Measurements from ENCODE around the gene TFAP2E. TPM values are rescaled to one million over a fixed set of nuclear protein-coding genes. Genes with fewer than 3 reads are reported as not detected.

The TFAP2E gene
- total RNA-seq, 1 experiment from 2014 or later = 10.9 TPM

DNA sequence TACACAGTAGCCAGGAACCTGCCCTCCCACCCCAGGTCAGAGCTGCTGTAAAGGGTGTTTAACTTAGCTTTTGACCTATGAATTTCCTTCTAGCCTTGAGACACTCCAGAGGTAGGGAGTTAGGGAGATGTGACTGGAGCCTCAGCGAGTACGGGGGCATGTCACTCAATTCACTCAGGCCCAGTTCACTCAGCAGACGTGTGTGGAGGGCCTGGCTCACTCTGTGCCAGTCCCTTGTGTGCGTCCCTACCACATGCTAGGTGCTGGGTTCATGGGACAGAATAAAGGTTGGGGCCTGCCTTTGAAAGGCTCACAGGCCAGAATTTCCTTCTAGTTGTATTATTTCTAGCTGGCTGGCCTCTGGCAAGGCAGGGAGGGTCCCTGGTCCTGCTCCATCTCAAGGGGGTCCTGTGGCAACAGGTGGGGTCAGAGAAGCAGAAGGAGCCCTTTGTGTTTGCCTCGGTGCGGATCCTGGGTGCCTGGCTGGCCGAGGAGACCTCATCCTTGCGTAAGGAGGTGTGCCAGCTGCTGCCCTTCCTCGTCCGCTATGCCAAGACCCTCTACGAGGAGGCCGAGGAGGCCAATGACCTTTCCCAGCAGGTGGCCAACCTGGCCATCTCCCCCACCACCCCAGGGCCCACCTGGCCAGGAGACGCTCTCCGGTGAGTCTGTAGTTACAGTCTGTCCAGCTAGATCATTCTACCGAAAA, 11.0 kb upstream of the TFAP2E start:
- Histone ChIP-seq H3K4me3 (no peak overlapping the region), H3K27ac (no peak overlapping the region), H3K36me3 (peaks cover 14% of the 10 kb centered on the region), H3K27me3 (no peaks in the 10 kb centered on the region), H3K4me1 (no peaks in the 10 kb centered on the region), H3K9me3 (replicated peaks) (no peaks in the 10 kb centered on the region)
- no peak for DNase-seq

DNA sequence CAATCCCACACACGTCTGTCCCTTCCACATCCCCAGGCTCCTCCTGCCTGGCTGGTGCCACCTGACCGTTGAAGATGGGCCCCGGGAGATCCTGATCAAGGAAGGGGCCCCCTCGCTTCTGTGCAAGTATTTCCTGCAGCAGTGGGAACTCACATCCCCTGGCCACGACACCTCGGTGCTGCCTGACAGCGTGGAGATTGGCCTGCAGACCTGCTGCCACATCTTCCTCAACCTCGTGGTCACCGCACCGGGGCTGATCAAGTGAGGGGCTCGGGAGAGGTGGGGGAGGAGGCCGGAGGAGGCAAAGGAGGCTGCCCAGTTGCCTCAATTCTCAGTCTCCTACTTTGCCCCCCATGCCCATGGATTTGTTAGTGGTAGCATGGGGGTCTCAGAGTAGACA, 9.9 kb upstream of the TFAP2E start:
- Histone ChIP-seq H3K36me3 (peaks cover 14% of the 10 kb centered on the region), H3K27ac (no peak overlapping the region), H3K4me1 (no peaks in the 10 kb centered on the region), H3K4me3 (no peak overlapping the region), H3K9me3 (replicated peaks) (no peaks in the 10 kb centered on the region), H3K27me3 (no peaks in the 10 kb centered on the region)
- DNase-seq = no peak

DNA sequence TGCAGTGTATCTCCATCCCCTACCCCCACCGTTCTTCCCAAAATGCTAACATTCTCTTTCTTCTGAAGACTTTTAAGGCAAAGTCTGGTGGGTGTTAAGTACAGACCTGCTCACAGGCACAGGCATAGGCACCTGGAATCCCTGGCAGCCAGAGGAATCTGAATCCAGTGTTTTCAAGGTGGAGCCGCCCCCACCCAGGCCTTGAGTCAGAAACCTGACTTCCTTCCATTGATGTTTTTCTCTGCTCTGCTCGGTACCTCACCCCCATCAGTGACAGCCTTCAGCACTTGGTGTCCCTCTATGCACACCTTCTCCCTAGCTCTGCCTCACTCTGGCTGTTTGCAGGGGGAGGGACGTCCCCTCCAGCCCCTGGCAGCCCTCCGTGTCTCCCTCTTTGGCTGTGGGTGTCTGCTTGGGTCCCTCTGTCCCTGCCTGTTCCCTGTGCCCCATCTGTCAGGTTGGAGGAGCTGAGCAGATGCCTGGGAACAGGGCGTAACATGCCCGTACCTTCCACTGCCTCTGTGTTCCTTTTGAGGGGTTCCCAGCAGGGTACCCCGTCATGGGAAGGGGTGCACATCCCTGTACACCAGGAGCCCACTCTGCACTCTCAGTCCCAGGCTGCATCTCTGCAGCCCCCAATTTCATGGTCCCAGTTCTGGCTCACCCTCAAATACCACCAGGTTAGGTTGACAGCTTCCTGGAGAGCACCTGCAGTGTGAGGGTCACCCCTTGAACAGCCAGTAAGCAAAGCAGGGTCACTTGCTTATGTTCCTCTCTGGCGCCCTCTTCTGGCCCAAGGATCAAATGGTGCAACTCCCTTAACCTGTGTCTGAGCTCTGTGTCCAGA, 8.9 kb upstream of the TFAP2E start:
- no peak overlapping the region for H3K4me3 ChIP-seq
- no peaks in the 10 kb centered on the region for H3K27me3 ChIP-seq
- H3K36me3 ChIP-seq = peaks cover 14% of the 10 kb centered on the region
- H3K9me3 ChIP-seq (replicated peaks) = no peaks in the 10 kb centered on the region
- H3K27ac ChIP-seq = no peak overlapping the region
- no peaks in the 10 kb centered on the region; the same call in 1 of the 2 replicates for H3K4me1 ChIP-seq
- DNase-seq = peak; percentile 82 to 92

DNA sequence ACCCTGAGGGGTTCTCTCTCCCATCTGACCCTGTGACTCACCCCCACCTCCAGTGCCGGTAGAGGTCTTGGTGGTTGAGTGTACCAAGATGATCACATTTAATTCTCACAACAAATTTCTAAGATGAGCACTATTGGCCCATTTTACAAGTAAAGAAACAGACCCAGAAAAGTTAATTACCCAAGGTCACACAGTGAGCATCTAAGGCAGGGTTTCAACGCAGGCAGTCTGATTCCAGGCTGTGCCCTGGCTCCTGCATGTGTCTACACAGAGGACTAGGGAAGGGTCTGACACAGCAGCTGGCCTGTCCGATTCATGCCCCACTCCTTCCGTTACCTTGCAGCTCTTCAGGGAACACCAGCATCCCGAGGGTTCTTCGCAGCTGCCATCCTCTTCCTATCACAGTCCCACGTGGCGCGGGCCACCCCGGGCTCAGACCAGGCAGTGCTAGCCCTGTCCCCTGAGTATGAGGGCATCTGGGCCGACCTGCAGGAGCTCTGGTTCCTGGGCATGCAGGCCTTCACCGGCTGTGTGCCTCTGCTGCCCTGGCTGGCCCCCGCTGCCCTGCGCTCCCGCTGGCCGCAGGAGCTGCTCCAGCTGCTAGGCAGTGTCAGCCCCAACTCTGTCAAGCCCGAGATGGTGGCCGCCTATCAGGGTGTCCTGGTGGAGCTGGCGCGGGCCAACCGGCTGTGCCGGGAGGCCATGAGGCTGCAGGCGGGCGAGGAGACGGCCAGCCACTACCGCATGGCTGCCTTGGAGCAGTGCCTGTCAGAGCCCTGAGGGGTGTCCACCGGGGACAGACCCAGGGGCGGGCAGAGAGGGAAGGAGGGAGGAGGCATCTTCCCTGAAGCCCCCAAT, 8.0 kb upstream of the TFAP2E start:
- DNase-seq = no peak
- no peaks in the 10 kb centered on the region for H3K9me3 ChIP-seq (replicated peaks)
- no peak overlapping the region for H3K27ac ChIP-seq
- H3K36me3 ChIP-seq = peaks cover 14% of the 10 kb centered on the region
- H3K4me1 ChIP-seq = peaks cover 4% of the 10 kb centered on the region
- no peak overlapping the region for H3K4me3 ChIP-seq
- no peaks in the 10 kb centered on the region for H3K27me3 ChIP-seq

DNA sequence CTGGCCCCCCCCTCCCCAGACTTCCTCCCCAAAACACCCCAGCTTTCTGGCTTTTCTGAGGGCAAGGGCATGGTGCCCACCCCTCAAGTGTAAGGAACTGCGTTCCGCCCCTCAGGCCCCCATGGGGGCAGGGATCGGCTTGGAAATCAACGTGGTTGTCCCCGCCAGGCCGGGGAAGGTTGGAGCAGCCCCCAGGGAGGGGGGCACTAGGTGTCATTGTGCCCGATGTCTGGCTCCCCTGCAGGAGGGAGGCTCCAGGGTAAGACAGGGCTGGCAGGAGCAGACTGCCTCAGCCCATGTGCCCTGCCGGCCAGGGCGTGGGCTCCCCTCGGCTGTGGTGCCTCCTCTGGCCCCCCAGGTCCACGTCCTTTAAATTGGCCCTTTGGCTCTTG, 7.4 kb upstream of the TFAP2E start:
- peaks cover 14% of the 10 kb centered on the region for H3K36me3 ChIP-seq
- DNase-seq = no peak

DNA sequence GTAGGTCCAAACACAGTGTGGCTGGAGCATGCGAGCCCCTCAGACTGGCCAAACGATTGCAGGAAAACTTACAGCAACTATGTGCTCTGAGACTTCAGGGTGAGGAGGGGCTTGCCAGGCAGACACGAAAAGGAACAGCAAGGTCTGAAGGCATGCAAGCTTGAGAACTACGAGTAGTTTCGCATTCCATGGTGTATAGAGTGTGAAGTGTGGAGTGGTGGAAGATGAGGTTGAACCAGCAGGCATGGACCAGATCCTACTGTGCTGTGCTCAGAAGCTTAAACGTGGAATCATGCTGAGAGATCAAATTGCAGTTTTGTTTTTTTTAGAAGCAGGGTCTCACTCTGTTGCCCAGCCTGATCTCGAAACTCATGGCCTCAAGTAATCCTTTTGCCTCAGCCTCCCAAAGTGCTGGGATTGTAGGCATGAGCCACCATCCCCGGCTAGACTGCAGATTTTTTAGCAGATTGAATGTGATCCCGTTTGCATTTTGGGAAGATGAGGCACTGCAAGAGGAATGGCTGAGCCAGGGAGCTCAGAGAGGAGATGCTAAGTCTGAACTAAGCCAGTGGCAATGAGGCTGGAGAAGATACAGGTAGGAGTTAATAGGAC, 5.1 kb upstream of the TFAP2E start:
- Histone ChIP-seq H3K36me3 (peaks cover 14% of the 10 kb centered on the region), H3K4me3 (no peak overlapping the region), H3K27me3 (no peaks in the 10 kb centered on the region), H3K4me1 (peaks cover 32% of the 10 kb centered on the region), H3K27ac (no peak overlapping the region), H3K9me3 (replicated peaks) (no peaks in the 10 kb centered on the region)
- peak in 1 of 2 experiments; percentile 11 for DNase-seq

More for the DNA sequence above, 7.4 kb upstream of the TFAP2E start:
- no peak overlapping the region for H3K4me3 ChIP-seq
- H3K4me1 ChIP-seq = peaks cover 11% of the 10 kb centered on the region
- H3K27ac ChIP-seq = no peak overlapping the region
- no peaks in the 10 kb centered on the region for H3K9me3 ChIP-seq (replicated peaks)
- no peaks in the 10 kb centered on the region for H3K27me3 ChIP-seq

DNA sequence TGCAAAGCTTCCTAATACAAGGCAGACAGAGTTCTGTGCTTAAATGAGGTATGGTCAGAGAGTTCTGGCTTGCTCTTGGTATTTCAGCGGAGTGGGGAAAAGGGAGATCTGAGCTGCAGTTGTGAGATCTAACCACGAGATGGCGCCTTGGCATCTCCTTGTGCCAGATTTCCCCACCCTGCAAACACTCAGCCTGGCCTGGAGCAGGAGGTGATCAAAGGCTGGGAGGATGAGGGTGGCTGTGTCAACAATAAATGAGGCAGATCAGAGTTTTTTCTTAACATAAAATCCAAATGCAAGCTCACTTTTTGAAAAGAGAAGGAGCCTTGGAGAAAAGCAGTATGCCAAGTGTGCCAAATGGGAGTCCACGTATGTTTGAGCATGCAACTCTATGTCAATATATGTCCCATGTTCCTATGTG, 4.1 kb upstream of the TFAP2E start:
- peak; percentile 73 to 92 for DNase-seq
- no peaks in the 10 kb centered on the region for H3K9me3 ChIP-seq (replicated peaks)

GRCh38 chr1:35569936-35570335, 3.2 kb upstream of the TFAP2E start:
- Histone ChIP-seq H3K4me1 (peaks cover 32% of the 10 kb centered on the region), H3K27me3 (no peaks in the 10 kb centered on the region), H3K9me3 (replicated peaks) (no peaks in the 10 kb centered on the region), H3K27ac (peak overlapping the region; percentile 10; the same call in 1 of the 2 replicates), H3K36me3 (peaks cover 6% of the 10 kb centered on the region; the same call in 1 of the 2 replicates), H3K4me3 (no peak overlapping the region)
- DNase-seq = peak in 1 of 2 experiments; percentile 8

More for the DNA sequence above, 4.1 kb upstream of the TFAP2E start:
- peaks cover 11% of the 10 kb centered on the region; the same call in 1 of the 2 replicates for H3K36me3 ChIP-seq
- H3K27me3 ChIP-seq = no peaks in the 10 kb centered on the region
- H3K4me3 ChIP-seq = no peak overlapping the region
- H3K27ac ChIP-seq = no peak overlapping the region
- peaks cover 32% of the 10 kb centered on the region for H3K4me1 ChIP-seq

- Histone ChIP-seq H3K27me3 (no peaks in the 10 kb centered on the region), H3K4me3 (no peak overlapping the region), H3K36me3 (peaks cover 2% of the 10 kb centered on the region), H3K9me3 (replicated peaks) (no peaks in the 10 kb centered on the region), H3K27ac (peak overlapping the region; percentile 10), H3K4me1 (peaks cover 32% of the 10 kb centered on the region)
- peak; percentile 64 to 82 for DNase-seq
These were observed 2.5 kb upstream of the TFAP2E start for GRCh38 chr1:35570589-35571137.

DNA sequence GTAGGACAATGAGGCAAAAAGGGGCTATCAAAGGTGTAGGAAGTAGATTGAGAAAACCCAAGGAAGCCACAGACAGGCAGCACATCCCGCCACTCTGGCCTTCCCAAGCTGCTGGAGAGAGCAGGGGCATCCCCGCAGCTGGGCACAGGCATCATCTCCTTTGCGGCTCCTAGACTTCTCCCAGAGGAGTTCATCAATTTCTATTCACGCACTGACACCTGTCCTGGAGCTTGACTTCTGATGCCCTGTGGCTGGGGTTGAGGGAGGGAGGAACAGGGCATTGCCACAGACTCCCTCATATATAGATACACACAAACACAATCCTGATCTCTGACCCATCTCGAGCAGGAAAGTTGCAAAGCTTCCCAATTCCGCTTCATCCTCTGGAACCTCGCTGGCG, 1.9 kb upstream of the TFAP2E start:
- no peaks in the 10 kb centered on the region for H3K27me3 ChIP-seq
- H3K27ac ChIP-seq = no peak overlapping the region
- H3K9me3 ChIP-seq (replicated peaks) = no peaks in the 10 kb centered on the region
- peak in 1 of 2 experiments; percentile 22 for DNase-seq
- peaks cover 2% of the 10 kb centered on the region for H3K36me3 ChIP-seq
- H3K4me1 ChIP-seq = peaks cover 32% of the 10 kb centered on the region
- H3K4me3 ChIP-seq = no peak overlapping the region

- H3K27ac ChIP-seq = no peak overlapping the region
- peaks cover 32% of the 10 kb centered on the region for H3K4me1 ChIP-seq
- DNase-seq = no peak
- H3K4me3 ChIP-seq = peak overlapping the region; percentile 88; the same call in 1 of the 2 replicates
- no peaks in the 10 kb centered on the region for H3K27me3 ChIP-seq
- H3K9me3 ChIP-seq (replicated peaks) = no peaks in the 10 kb centered on the region
- peaks cover 4% of the 10 kb centered on the region for H3K36me3 ChIP-seq
These were observed 818 bp upstream of the TFAP2E start for GRCh38 chr1:35572296-35572695.

- DNase-seq = no peak
- Histone ChIP-seq H3K36me3 (peaks cover 5% of the 10 kb centered on the region), H3K4me3 (peak overlapping the region; percentile 88), H3K27me3 (no peaks in the 10 kb centered on the region), H3K4me1 (peaks cover 32% of the 10 kb centered on the region), H3K27ac (peak overlapping the region; percentile 79; the same call in 1 of the 2 replicates), H3K9me3 (replicated peaks) (no peaks in the 10 kb centered on the region)
These were observed 1.1 kb downstream of the TFAP2E start for GRCh38 chr1:35574125-35574654.

DNA sequence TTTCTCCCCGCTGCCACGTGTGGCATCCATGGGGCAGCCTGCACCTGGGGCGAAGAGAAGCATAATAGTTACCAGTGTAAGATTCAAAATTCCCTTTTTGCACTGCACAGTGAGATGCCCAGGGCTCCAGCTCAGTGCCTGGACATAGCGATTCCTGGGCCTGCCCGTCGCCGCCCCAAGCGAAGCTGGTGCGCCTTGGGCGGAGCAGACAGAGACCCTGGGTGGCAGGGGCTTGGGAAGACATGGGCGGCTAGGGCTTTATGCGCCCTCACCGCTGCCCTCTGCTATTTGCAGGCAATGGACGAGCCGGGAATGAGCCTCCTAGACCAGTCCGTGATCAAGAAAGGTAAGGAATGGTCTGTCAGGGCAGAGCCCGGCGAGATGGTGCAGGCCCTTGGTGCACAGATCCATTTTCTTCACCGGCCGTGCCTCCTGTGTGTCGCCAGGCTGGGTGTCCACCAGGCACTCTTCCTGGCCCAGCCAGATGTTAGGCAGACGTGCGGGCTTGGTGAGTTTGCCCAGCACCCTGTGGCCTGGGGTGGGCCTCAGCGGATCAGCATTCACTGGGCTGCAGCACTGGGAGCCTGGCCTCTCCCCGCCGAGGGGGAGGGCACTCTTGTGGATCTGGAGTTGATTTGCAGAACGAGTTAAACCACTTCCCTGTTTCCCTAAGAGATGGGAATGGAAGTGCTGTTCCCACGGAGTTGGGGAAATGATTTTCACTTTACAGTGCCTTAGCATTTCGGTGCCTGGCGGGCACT, 1.7 kb downstream of the TFAP2E start:
- no peaks in the 10 kb centered on the region for H3K9me3 ChIP-seq (replicated peaks)
- H3K27ac ChIP-seq = no peak overlapping the region
- no peaks in the 10 kb centered on the region for H3K27me3 ChIP-seq
- H3K36me3 ChIP-seq = peaks cover 5% of the 10 kb centered on the region
- peak overlapping the region; percentile 88 for H3K4me3 ChIP-seq
- no peak for DNase-seq
- H3K4me1 ChIP-seq = peaks cover 29% of the 10 kb centered on the region

Measured in SJCRH30 (cell line).